HG03521 (cell line): Measurements from ENCODE around the gene UGCG.
"Not testable (repeated sequence)": the region's sequence is repeated elsewhere in the genome, so short reads cannot be mapped to it uniquely, and the experiment has no call there.

Experiments
- ATAC-seq: cut with Tn5 transposase; IDR thresholded peaks from one replicate; pipeline ENCODE4 v1.9.1; 2021; ENCODE audit warnings: mild to moderate bottlenecking, moderate library complexity; ENCODE audit not compliant: unreplicated experiment

UGCG gene

DNA sequence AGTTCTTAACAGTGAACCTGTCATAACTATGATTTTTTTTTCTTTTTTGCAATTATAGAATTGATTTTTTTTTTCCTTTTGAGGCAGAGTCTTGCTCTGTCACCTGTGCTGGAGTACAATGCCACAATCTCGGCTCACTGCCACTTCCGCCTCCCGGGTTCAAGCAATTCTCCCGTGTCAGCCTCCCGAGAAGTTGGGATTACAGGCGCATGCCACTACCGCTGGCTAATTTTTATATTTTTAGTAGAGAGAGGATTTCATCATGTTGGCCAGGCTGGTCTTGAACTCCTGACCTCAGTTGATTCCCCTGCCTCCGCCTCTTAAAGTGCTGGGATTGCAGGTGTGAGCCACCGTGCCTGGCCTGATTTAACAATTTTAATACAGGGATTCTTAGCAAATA lies 21.4 kb downstream of the UGCG start:
- no peak for ATAC-seq

DNA sequence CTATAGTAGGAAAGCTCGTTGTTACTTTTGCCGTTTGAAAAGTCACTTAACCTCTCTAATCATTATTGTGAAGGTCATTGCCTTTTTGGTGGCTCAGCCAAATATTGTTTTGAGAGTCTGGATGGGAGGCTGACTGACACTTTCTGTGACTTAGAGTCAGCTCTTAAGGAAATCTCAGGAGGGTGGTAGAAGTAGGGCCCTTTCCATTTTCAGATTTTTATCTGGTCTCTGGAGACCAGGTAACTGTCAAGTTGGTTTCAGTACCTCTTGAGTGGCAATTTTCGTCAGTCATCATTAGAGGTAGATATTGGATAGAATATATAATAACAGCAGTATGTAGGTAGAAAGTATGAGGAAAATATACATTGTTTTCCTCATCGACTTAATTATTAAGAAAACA lies 23.3 kb downstream of the UGCG start:
- ATAC-seq, result no peak

DNA sequence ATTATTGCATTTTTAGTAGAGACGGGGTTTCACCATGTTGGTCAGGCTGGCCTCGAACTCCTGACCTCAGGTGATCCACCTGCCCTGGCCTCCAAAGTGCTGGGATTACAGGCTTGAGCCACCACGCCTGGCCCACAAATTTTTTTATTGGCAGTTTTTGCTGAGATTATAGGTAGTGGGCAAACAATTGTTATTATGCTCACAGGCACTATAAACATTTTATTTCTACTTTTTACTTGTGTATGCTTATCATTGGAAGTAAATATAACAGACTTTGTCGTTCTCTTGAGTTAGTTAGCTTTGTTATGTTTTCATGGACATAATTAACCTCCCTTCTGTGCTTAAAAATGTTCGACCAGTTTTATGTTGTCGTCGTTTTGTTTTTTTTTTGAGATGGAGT lies 23.9 kb downstream of the UGCG start:
- no peak for ATAC-seq

DNA sequence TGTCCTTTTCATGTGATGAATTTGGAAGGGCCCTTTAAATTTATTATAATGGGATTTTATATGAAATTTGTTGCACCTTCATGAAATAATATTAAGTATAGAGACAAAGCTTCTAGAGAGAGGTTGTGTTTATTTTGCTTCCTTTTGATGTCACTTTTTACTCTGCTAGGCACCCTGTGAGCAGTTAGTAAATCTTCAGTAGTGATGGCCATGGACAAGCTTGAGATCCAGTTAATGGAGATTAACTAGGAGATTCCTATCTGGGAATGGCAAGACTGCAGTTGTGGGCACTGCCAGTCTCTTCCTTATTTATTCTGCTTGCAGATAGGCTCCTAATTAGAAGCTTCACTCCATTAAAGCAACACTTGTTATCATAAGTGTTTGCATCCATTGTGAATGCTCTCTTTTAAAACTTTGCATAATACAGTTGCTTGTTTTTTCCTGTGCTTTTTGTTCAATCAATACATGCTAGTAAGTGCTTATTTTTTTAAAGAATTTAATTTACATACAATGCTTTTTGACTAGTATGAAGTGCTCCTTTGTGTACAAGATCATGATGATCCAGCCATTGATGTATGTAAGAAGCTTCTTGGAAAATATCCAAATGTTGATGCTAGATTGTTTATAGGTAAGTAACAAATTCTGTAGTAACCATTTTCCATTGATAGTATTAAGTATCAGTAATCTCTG lies 25.9 kb downstream of the UGCG start:
- no peak for ATAC-seq

DNA sequence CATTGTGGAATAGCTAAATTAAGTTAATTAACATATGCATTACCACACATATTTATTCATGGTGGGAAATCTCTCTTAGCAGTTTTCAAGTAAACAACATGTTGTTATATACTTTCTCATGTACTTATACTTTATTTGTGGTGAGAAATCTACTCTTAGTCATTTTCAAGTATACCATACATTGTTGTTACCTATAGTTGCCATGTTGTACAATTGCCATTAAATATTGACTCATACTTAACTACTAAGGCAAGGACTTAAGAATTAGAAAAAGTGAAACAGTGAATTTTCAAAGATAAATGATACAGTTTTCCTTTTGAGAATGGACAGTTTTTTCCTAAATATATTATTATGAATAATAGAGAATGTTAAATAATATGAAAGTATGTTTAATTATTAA lies 27.7 kb downstream of the UGCG start:
- ATAC-seq, result no peak

DNA sequence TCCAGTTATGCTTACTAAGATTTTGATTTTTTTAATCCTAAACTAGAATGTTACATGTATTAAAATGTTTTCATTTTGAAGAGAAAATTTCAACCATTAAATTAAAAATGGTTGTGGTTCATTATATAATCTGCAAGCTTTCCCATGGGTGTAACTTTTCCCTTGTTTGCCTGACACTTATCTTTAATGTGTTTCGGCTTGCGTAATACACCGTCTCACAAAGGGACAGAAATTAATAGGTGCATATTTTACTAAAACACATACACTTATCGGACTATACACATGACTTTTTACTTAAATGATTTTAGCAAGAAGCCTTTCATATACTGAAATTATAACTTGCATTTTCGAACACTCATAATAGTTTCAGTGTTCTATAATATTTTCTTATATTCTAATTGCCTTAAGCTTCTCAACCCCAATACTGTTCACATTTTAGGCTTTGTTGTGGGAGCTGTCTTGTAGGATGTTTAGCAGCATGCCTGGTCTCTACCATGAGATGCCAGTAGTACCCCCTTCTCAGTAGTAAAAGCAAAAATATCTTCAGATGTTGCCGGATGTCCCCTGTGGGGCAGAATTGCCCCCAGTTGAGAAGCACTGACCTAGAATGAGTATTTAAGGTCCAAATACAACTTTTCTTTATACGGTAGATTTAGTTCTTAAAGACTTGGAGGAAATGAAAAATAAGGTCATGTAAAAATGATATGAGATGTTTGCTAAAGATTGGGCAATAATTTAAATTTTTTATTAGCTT lies 28.6 kb downstream of the UGCG start:
- ATAC-seq, result no peak

DNA sequence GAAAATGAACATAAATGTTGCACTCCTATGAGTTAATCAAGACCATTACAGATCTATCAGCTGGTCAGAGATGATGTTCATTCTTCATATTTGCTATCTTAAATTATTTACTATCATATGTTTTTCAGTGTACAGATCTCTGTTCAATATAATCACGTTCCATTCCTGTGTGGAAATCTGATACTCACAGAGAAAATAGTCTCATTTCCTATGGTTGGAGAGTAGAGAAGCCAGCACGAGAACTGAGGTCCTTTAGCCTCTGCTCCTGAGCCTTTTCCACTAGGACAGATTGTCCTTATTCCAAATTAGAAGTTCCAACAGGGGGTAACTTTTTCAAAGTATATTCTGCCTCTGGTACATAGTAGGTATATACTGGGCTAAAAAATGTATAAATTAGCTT lies 29.2 kb downstream of the UGCG start:
- no peak for ATAC-seq

DNA sequence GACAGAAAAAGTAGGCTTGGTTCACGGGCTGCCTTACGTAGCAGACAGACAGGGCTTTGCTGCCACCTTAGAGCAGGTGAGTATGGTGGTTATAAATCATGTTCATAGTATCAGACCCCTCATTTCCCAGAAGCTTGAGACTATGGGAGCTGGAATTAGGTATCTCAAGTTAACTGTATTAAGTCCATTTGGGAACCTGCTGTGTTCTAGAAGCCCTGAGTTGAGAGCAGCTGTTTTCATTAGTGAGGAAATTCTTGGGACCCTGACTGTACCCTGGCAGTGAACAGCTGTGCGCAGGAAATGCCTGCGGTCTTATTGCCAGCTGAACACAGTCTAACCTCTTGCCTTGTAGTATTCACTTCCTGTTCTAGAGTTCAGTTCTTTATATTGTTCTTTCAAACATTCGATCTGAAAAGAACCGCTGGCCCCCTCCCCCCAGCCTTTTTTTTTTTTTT lies 29.8 kb downstream of the UGCG start:
- peak; percentile 99 for ATAC-seq

DNA sequence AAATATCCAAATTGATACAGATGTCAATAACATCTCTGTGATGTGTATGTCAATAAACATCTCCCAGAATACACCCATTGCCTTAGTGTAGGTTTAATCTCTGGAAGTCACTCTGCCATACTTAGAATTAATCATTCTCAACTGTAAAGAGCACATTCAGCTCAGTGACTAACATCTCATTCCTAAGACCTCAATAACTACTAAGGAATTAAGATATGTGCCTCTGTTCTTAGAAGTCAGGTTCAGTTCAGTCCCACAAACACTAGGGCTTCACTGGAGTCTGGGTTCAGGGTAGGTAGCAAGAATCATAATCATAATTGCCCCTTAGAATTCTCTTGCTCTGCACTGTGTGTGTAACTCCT lies 31.7 kb downstream of the UGCG start:
- ATAC-seq, result no peak

DNA sequence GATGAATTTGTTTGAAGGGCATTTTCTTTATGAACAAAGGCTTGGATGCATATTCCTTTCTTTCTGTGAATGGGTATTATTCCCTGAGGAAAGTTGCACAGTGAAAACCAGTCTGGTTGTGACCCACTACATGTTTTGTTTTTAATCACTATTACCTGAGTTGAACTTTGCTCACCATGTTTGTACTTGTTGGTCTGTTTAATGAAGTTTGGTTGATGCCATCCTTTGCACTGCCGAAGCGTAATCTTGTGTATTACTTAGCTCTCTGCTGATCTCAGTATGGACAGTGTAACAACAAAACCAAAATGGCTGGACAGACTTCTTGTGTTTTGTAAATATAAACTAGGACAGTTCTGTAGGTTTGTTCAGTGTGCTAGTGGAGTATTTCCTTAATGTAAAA lies 38.1 kb downstream of the UGCG start:
- no peak for ATAC-seq

DNA sequence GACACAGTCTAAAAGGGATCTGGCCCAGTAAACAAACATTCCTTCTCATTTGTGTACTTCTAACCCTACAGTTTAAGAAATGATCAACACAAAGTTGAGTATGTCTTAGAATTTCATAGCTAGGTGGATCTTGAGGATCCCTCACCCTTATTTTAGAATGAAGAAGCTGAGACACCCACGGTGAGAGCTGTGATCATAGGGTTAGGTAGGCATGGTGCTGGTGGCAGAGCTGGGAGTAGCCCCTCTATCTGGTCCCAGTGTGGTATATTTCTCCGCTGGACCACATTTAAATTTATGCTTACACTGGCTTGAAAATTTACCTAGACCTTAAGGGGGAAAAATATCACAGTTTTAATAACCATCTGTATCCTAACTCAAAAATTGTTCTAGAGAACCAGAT lies 39.8 kb downstream of the UGCG start:
- no peak for ATAC-seq

DNA sequence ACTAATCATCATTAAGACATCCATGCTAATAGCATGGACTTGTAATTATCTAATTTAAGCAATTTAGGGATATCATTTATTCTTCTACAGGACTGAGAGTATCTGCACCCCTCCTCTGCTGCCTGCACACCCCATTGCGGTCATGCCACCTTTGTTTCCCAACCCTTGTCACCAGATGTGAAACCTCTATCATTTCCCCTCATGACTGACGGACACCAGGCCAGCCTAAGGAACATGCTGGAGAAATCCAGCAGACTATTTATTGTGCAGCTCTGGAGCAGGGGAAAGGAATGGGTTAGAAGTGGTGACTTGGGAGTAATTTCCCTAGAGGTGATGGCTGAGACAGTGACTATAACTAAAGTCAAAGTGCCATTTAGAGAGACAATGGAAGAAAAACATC lies 40.7 kb downstream of the UGCG start:
- ATAC-seq, result no peak

DNA sequence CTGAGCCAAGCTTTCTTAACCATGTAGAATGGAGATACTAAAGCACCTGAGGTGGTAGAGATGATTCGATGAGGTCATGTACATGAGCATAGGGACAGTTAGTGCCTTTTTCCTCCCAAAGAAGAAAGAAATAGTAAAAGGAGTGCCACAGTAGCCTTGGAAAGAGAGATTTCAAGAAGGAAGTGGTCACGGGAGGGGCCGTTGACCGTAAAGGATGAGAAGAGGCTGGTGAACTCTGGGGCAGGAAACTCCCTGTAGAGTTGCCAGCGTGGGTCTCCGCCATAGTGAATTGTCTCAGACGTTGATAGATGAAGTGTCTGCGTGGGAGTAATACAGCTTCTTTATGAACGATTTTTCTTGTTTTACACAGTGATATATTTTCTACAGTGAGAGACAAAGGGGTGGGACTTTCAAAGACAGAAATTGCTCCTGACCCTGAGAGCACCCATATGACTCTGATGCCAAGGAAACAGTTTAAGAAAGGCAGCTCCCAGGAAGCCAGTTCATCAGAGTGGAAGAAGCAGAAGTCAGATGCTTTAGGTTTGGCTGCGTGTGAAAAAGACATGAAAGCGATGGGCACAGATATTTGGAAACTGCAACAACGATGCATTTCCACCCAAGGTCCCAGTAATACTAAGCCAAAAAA lies 41.3 kb downstream of the UGCG start:
- ATAC-seq, result peak; percentile 58

DNA sequence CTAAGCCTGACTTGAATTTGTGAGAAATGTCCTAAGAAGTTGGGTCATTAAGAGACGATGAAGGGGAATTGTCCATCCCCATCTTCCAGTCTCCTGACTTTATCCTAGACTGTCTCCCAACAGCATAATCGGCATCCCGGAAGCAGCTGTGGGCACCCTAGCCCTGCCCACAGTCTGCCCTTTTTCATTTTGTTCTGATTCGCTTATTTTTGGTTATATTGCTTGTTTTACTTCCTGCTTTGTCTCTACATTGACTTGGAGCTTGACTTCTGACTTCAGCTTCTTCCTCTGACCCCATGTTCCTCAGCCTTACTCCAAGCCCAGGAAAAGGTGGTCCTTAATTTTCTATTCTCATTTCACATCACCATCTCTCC lies 41.8 kb downstream of the UGCG start:
- ATAC-seq, result no peak

DNA sequence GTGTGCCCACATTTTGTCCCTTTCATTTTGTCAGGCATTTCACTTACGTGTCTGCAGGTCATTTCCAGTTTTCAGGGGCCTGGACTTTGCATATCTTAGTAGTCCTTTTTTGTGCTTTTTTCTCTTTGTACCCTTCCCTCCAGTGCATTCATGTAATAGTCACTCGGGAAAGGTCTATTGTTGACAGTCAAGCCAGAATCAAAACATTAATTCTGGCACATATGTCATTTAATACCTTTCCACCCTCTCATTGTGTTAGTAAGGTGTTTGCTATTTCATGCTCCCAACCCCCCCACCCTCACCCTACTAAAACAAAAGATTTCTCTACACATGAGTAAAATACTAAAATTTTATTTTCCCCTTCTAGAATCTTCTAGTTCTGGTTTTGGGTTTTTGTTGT lies 42.7 kb downstream of the UGCG start:
- no peak for ATAC-seq

DNA sequence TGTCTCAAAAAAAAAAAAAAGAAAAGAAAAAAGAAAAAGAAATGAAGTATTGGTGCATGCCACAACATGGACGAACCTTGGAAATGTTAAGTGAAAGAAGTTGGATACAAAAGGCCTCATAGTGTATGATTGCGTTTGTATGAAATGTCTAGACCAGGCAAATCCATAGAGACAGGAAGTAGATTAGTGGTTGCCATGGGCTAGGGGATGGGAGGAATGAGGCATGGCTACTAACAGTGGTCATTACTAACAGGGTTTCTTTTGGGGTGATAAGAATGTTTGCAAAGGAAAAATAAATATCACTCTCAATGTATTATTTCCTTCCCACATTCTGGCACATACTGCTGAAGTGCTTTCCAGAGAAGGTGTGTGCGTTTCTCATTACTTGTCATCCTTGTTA lies 44.1 kb downstream of the UGCG start:
- no peak for ATAC-seq

DNA sequence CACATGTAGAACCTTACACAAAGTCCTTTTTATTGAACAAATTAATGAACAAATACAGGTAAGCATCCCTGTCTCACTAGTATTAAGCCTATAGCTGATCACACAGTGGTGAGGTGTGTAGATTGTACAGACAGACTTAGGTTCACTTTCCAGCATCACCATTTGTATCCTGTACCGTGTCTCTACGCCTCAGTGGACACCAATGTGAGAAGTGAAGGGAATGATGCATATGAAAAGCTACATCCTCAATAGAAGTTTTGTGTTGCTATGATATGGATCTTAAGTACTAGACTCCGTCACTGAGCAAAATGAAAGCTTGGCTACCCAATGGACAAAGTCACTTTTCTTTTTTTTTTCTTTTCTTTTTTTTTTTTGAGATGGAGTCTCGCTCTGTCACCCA lies 46.6 kb downstream of the UGCG start:
- no peak for ATAC-seq

DNA sequence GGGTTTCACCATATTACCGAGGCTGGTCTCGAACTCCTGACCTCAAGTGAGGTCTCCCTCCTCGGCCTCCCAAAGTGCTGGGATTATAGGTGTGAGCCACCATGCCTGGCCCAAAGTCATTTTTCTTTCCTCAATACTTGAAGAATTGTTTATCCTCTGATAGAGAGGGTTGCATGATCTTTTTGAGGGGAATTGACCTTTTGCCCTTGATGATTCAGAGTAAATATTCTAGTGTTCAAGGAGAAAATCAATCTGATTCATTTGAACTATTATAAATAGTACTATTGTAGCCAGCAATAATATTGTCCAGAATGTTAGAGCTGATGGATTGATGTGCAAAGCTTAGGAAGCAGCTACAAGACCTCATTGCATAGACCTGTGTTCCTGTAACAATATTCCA lies 47.1 kb downstream of the UGCG start:
- no peak for ATAC-seq

DNA sequence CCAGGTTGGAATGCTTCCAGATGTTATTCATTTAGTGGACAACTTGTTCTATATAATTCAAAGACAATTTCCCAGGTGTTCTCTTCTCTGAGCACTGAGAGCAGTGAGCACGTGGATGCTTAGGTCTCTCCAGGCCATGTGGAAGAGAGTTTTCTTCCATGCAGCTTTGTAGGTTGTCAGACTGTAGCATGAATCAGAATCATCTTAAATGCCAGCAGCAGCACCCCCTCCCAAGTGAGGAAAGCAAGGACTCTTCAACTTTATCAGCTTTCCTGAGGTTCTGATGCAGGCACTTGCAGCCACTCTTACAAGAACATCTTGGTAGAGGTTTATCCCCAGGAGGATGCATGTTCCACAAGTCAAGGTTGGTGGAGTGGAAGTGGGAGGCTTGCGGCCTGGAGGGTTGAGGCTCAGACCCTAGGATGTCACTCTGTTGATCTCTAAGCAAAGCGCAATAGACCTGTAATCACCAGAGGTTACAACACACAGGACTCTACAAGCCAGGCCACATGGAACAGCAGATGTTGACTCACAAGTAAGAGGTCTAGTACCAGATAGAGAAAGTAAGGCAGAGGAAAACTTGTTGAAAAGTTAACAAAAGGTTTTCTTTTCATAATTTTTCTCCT lies 47.7 kb downstream of the UGCG start:
- ATAC-seq, result no peak

DNA sequence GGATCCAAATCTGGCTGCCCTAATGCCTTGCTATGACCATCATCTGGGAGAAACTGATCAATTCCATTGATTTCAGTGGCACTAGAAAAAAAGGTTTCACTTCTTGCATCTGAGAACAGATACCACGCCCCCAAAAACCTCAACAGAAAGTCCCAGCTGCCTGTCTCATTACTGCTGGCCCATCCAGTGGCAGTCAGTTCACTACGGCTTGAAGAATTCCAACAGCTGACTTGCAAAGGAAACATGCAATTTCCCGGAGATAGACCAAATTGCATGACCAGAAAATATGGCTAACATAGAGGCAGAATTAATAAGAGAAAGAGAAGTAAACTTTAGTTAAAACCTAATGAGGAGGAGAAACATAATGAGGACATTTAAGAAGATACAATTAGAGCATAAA lies 48.6 kb downstream of the UGCG start:
- ATAC-seq, result peak; percentile 72

DNA sequence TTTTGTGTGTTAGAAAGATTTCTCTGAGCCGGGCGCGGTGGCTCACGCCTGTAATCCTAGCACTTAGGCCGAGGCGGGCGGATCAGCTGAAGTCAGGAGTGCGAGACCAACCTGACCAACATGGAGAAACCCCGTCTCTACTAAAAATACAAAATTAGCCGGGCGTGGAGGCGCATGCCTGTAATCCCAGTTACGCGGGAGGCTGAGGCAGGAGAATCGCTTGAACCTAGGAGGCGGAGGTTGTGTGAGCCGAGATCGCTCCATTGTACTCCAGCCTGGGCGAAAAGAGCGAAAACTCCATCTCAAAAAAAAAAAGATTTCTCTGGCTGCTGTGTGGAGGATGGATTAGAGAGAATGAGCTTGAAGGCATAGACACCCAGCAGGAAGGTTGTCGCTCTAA lies 51.5 kb downstream of the UGCG start:
- ATAC-seq, result not testable (repeated sequence)

DNA sequence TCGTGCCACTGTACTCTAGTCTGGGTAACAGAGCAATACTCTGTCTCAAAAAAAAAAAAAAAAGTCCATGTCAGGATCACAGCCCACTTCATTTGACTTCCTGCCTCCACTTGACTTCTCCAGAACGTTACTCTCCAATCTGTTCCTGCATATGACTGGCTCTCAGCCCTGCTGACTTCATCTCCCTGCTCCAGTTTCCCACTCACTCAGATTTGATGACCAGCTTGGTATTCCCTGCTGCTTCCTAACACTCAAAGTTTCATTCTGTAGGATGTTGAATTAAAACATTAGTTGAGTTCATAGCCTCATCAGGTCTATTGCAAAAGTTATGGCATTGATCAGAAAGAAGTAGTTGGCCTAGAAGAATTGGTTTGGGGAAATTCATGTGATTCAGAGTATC lies 52.3 kb downstream of the UGCG start:
- no peak for ATAC-seq
